Uterus (tissue), 4 donors: ENCODE measurements around the gene SPDYC. TPM values are rescaled to one million over a fixed set of nuclear protein-coding genes. Genes with fewer than 3 reads are reported as not detected.

Source experiments
- DNase-seq, 2 donors: peaks; one replicate each; pipeline ENCODE4 v3.0.0-alpha.2; 2019 to 2020
- H3K27ac ChIP-seq, 2 donors: fragments of 200-600 bp; sonication (generic); 1 replicate in 1 of 2; 2 replicates in 1 of 2; pipeline ENCODE4 v1.5.1; 2016 to 2018
- H3K27me3 ChIP-seq, 2 donors: fragments of 200-600 bp; sonication (generic); one replicate each; pipeline ENCODE4 v1.5.1; 2018 to 2019; ENCODE audit warnings: control low read depth in 1 of 2
- H3K36me3 ChIP-seq, 2 donors: fragments of 200-600 bp; sonication (generic); one replicate each; pipeline ENCODE4 v1.5.1; 2019; ENCODE audit warnings: control low read depth in 1 of 2
- H3K4me1 ChIP-seq, 2 donors: fragments of 200-600 bp; sonication (generic); one replicate each; pipeline ENCODE4 v1.5.1; 2018 to 2019; ENCODE audit warnings: control low read depth in 1 of 2
- H3K4me3 ChIP-seq, 2 donors: fragments of 200-600 bp; sonication (generic); 1 replicate in 1 of 2; 2 replicates in 1 of 2; pipeline ENCODE4 v1.5.1; 2018 to 2019; ENCODE audit warnings: mild to moderate bottlenecking in 1 of 2
- H3K9me3 ChIP-seq, 2 donors: fragments of 200-600 bp; sonication (generic); one replicate each; pipeline ENCODE4 v1.5.1; 2019; ENCODE audit warnings: control low read depth in 1 of 2
- CTCF ChIP-seq, 4 experiments: fragments of 200-600 bp in 2 of 4; fragments of 450-650 bp in 2 of 4; sonication (generic) in 2 of 4; IDR thresholded peaks; one replicate each; pipeline ENCODE4 v1.5.1; 2016 to 2019; ENCODE audit warnings: antibody characterized with exemption in 4 of 4, mild to moderate bottlenecking in 2 of 4, moderate library complexity in 1 of 4
- POLR2A ChIP-seq, 2 donors: fragments of 450-650 bp; IDR thresholded peaks; one replicate each; pipeline ENCODE4 v1.6.1; 2016; ENCODE audit warnings: antibody characterized with exemption in 2 of 2, mild to moderate bottlenecking in 1 of 2, moderate library complexity in 1 of 2
- intact Hi-C: fragments of 100-400 bp; cut with DNase I; formaldehyde crosslinking; loops from one replicate; pipeline ENCODE4 v1.15.1; 2023; ENCODE audit warnings: low total_unique reads
- microRNA-seq: library from miRNA; unstranded; fragments of <30 nt; microRNA quantifications from one replicate; pipeline ENCODE4, GENCODE V29; 2016; ENCODE audit warnings: borderline microRNAs expressed, borderline replicate concordance
- small RNA-seq: library from RNA; depleted of rRNA; stranded (forward); fragments of <200 nt; gene quantifications from one replicate; pipeline ENCODE3, GENCODE V24; 2016
- total RNA-seq, 4 donors: library from RNA; depleted of rRNA in 3 of 4; stranded (reverse); fragments of >200 nt in 3 of 4; gene quantifications; one replicate each; pipeline versions ENCODE4 v1.1.0 to v1.2.4, GENCODE V29; 2014 to 2023
- donor health status: DM: yes; HTN: yes; CAD: no.

The SPDYC gene
- total RNA-seq, 4 donors from 2014 or later, result not detected

- Histone ChIP-seq H3K27me3 (no peaks in the 10 kb centered on the region), H3K4me1 (no peaks in the 10 kb centered on the region), H3K9me3 (no peaks in the 10 kb centered on the region), H3K4me3 (no peak overlapping the region), H3K36me3 (no peaks in the 10 kb centered on the region), H3K27ac (no peak overlapping the region)
- no peak for DNase-seq
- TF ChIP-seq POLR2A (IDR thresholded peaks at IDR 0.05), result no peak
- TF ChIP-seq CTCF (IDR thresholded peaks at IDR 0.05), result no peak
- intact Hi-C loops, result no loop called here
Observed at GRCh38 chr11:65217441-65218423, 47.7 kb downstream of the SPDYC start.

GRCh38 chr11:65218446-65218845 is 48.4 kb downstream of the SPDYC start:
- TF ChIP-seq POLR2A (IDR thresholded peaks at IDR 0.05), result no peak
- no peak for TF ChIP-seq CTCF (IDR thresholded peaks at IDR 0.05)
- intact Hi-C loops, result no loop called here
- DNase-seq, result no peak
- no peak overlapping the region for H3K27ac ChIP-seq
- H3K27me3 ChIP-seq, result no peaks in the 10 kb centered on the region
- no peaks in the 10 kb centered on the region for H3K4me1 ChIP-seq
- H3K4me3 ChIP-seq, result no peak overlapping the region
- H3K36me3 ChIP-seq, result no peaks in the 10 kb centered on the region
- H3K9me3 ChIP-seq, result no peaks in the 10 kb centered on the region

GRCh38 chr11:65219930-65220213 is 49.8 kb downstream of the SPDYC start:
- intact Hi-C loops, result no loop called here
- no peak overlapping the region for H3K4me3 ChIP-seq

GRCh38 chr11:65221026-65221425 is 51.0 kb downstream of the SPDYC start:
- Histone ChIP-seq H3K4me1 (no peaks in the 10 kb centered on the region), H3K27me3 (no peaks in the 10 kb centered on the region), H3K9me3 (no peaks in the 10 kb centered on the region), H3K4me3 (no peak overlapping the region), H3K36me3 (no peaks in the 10 kb centered on the region), H3K27ac (no peak overlapping the region)
- no peak for TF ChIP-seq POLR2A (IDR thresholded peaks at IDR 0.05)
- intact Hi-C loops, result no loop called here
- DNase-seq, result no peak

More at GRCh38 chr11:65219930-65220213, 49.8 kb downstream of the SPDYC start:
- Histone ChIP-seq H3K4me1 (no peaks in the 10 kb centered on the region), H3K27me3 (no peaks in the 10 kb centered on the region), H3K36me3 (no peaks in the 10 kb centered on the region), H3K27ac (peak overlapping the region in 1 of 2 donors; percentile 36), H3K9me3 (no peaks in the 10 kb centered on the region)
- peak in 1 of 2 donors; percentile 41 for DNase-seq
- TF ChIP-seq CTCF (IDR thresholded peaks at IDR 0.05), result no peak
- no peak for TF ChIP-seq POLR2A (IDR thresholded peaks at IDR 0.05)

Small RNA genes lying within 50 kb of the gene (microRNA-seq; reads per million reads assigned to microRNA genes)
- not detected for gene MIR6751

Small RNA genes lying within 50 kb of the gene (small RNA-seq; reads per million reads assigned to genes)
- gene HIGD1AP10 (not detected), gene PDCL2P2 (not detected), gene RNU2-23P (not detected)

Other genes starting within 250 kb of the SPDYC start
- 10 to 100 TPM in 2 of 4 donors, 1 to 10 TPM in 2; 6.7 to 23.4 (median 13.0) TPM for gene PPP2R5B, start 245.5 kb upstream of the SPDYC start, total RNA-seq
- not detected for gene GPHA2, start 234.3 kb upstream of the SPDYC start, total RNA-seq
- under 1 TPM in 1 of 4 donors, not detected in 3; under 0.01 TPM for gene MAJIN, start 198.1 kb upstream of the SPDYC start, total RNA-seq
- 1 to 10 TPM in 1 of 4 donors, under 1 TPM in 1, not detected in 2; 0.90 to 3.7 TPM for gene BATF2, start 173.3 kb upstream of the SPDYC start, total RNA-seq
- 100 to 1,000 TPM in 2 of 4 donors, 10 to 100 TPM in 2; 63.5 to 120 (median 93.8) TPM for gene ARL2, start 156.1 kb upstream of the SPDYC start, total RNA-seq
- 10 to 100 TPM; 13.1 to 27.6 (median 20.6) TPM for gene SNX15, start 142.8 kb upstream of the SPDYC start, total RNA-seq
- gene SAC3D1, start 129.0 kb upstream of the SPDYC start, total RNA-seq, result 10 to 100 TPM in 1 of 4 donors, 1 to 10 TPM in 3; 1.5 to 22.3 (median 7.9) TPM
- gene NAALADL1, start 111.7 kb upstream of the SPDYC start, total RNA-seq, result 10 to 100 TPM in 2 of 4 donors, under 1 TPM in 2; 0.59 to 37.1 (median 17.6) TPM
- 1 to 10 TPM in 1 of 4 donors, under 1 TPM in 2, not detected in 1; 0.30 to 7.1 (median 0.77) TPM for gene CDCA5, start 86.2 kb upstream of the SPDYC start, total RNA-seq
- gene ZFPL1, start 86.0 kb upstream of the SPDYC start, total RNA-seq, result 10 to 100 TPM in 3 of 4 donors, 1 to 10 TPM in 1; 9.0 to 37.5 (median 24.5) TPM
- gene VPS51, start 74.0 kb upstream of the SPDYC start, total RNA-seq, result 100 to 1,000 TPM in 3 of 4 donors, 10 to 100 TPM in 1; 96.1 to 447 (median 140) TPM
- 10 to 100 TPM in 1 of 4 donors, 1 to 10 TPM in 2, under 1 TPM in 1; 0.77 to 16.7 (median 5.5) TPM for gene TM7SF2, start 58.4 kb upstream of the SPDYC start, total RNA-seq
- 1 to 10 TPM in 3 of 4 donors, not detected in 1; 4.6 to 9.6 (median 5.7) TPM for gene ZNHIT2, start 52.5 kb upstream of the SPDYC start, total RNA-seq
- 1,000 to 10,000 TPM in 3 of 4 donors, 100 to 1,000 TPM in 1; 161 to 5,220 (median 1,903) TPM for gene FAU, start 48.1 kb upstream of the SPDYC start, total RNA-seq
- gene MRPL49, start 47.9 kb upstream of the SPDYC start, total RNA-seq, result 10 to 100 TPM; 27.6 to 69.2 (median 57.8) TPM
- 10 to 100 TPM; 34.7 to 88.8 (median 60.5) TPM for gene SYVN1, start 35.7 kb upstream of the SPDYC start, total RNA-seq
- 100 to 1,000 TPM; 122 to 174 (median 157) TPM for gene CAPN1, start 11.7 kb downstream of the SPDYC start, total RNA-seq
- 10 to 100 TPM in 2 of 4 donors, 1 to 10 TPM in 2; 3.3 to 13.5 (median 7.6) TPM for gene POLA2, start 91.7 kb downstream of the SPDYC start, total RNA-seq
- 10 to 100 TPM in 3 of 4 donors, 1 to 10 TPM in 1; 9.7 to 65.3 (median 33.2) TPM for gene CDC42EP2, start 144.6 kb downstream of the SPDYC start, total RNA-seq
- 100 to 1,000 TPM in 1 of 4 donors, 10 to 100 TPM in 3; 16.1 to 108 (median 56.8) TPM for gene DPF2, start 163.6 kb downstream of the SPDYC start, total RNA-seq
- gene TIGD3, start 184.5 kb downstream of the SPDYC start, total RNA-seq, result under 1 TPM in 2 of 4 donors, not detected in 2; under 0.01 to 0.35 TPM
- gene SLC25A45, start 212.4 kb downstream of the SPDYC start, total RNA-seq, result 1 to 10 TPM in 2 of 4 donors, under 1 TPM in 1, not detected in 1; 0.29 to 5.9 (median 5.3) TPM
- 100 to 1,000 TPM in 1 of 4 donors, 10 to 100 TPM in 3; 15.9 to 160 (median 41.5) TPM for gene FRMD8, start 216.4 kb downstream of the SPDYC start, total RNA-seq